RPMI8226 (cell line): ENCODE measurements around the gene RERE.

Experiments
- DNase-seq: peaks from one replicate; pipeline ENCODE4 v3.0.0-alpha.2; 2015

The RERE gene

GRCh38 chr1:8684590-8684989, 132.8 kb downstream of the RERE start:
- no peak for DNase-seq

DNA sequence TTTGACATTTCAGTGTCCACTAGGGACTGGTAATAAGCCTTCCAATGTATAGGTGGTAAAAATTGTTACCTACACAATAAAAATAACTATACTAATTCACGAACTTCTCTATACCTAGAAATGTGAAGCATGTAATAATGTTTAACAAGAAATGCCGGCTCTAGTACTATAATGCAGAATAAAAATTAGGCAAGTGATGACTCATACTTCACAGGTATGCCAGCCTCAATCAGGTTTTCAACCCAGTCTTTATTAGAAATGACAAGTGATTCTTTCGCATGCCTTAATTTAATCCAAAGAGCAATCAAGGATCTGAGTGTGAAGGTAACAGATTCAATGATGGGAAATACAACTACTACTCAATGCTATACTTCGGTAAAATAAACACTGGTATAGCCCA, 134.9 kb downstream of the RERE start:
- DNase-seq: no peak

GRCh38 chr1:8681911-8682310, 135.5 kb downstream of the RERE start:
- DNase-seq: no peak

DNA sequence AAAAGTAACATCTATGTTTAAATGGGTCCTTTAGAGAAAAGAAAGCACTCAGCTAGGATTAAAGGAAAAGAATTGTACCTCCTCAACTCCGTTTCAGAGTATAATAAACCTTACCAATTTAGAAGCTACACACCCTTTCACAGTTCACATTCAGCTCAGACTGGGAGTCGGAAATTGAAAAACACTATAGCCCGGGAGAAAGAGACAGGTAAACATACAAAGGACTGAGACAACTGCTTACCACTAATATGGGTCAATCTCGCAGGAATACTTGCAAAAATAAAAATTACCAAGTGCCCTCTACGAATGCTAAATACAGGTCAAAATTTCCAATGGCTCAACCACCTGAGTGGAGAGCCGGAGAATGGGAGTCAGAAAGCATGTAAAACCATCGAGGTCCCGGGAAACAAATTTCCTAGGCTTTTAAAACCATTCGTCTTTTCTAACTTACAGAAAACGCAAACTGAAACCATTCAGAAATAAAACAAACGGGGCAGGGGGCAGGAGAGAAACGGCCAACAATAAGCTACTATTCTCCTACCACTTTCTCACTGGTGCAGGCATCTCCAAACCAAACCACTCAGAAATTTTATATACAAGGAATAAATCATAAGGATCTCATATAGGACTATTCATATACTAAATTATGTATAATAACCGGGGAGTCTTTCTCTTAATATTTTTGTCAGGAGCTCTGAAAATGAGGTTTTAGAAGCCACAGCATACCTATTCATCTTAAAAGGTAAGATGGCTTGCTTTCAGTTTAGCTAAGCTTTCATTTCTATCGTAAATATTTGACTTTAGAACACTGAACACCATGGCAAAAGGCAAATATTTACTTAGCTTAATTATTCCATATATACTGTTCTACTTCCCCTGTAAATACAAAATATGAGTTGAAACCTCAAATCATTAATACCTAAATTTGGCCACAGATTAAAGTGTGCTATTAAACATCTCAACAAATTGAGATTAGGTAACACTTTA, 136.5 kb downstream of the RERE start:
- DNase-seq: no peak

- no peak for DNase-seq
These were observed 137.3 kb downstream of the RERE start for GRCh38 chr1:8679929-8680663.

DNA sequence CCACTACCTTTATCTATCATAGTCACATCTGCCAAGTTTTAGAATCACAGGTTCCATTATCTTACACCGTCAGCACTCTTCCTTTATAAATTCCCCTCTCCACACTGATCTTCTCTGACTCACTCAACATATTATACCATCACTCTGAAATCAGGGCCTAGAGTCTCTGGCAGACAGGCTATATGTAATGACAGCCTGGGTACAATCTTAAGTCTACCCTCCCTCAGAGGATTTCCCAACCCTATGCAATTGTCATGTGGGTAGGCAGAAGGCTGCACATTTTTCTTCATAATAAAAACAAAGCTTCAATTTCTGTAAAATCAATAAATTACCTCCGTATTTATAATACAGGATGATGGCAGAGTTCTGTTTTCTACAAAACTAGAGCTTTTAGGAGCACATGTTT, 138.0 kb downstream of the RERE start:
- no peak for DNase-seq

DNA sequence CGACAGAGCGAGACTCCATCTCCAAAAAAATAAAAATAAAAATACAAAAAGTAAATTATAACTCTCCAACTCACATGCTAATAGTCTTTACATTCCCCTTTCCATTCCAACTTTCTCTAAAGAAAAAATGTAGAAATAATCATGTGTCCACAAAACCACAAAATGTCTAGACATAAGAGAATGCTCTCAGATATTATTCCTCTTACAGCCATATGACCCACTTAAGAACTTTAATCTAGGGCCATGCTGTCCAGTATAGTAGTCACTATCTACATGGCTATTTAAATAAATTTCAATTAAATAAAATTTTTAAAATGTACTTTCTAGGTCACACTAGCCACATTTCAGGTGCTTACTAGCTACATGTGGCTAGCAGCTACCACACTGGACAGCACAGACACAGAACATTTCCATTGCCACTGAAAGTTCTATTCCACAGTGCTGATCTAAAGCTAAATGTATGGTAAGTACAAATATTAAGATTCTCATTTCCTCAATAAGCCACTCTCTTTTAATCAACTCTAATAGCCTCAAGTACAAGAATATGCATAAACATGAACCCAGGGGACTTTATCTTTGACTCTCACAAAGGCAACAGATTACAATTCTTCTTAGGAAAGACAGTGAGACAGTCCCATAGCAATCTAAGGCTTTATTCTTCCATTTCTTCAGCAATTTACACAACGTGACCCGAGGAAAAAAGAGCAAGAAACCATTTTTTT, 138.6 kb downstream of the RERE start:
- DNase-seq: no peak

DNA sequence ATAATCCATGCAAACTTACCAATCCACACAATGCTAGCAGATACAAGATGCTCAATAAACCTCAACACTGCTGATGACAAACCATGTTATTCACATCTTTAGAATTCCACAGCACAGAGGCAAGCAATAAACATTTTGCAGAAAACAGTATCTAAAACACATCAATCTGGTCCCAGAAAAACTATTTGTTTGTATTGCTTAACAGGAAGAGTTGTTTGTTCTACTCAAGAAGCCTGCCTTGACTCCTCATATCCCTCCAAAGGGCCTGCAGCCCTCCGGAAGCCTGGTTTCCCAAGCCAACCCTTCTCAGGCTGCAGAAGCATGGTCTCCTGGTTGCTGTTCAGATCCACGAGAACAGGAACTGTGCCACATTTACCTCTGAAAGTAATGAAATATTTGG, 139.7 kb downstream of the RERE start:
- DNase-seq: no peak

DNA sequence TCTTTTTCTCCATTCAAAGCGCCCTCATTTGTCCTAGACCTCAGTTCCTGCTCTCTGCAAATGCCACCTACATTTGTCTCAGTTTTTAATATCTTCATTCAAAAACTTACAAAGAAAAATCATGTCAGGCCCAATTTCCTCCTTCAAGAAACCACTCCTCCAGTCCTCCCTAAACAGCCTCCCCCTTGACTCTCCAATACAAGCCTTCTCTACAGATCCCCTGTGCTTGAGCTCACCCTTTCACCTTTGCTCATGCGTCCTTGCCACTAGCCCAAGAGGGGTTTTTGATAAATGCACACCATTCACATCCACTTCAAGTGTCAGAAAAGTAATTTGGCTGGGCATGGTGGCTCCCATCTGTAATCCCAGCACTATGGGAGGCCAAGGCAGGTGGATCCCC, 140.6 kb downstream of the RERE start:
- no peak for DNase-seq

- DNase-seq: no peak
These were observed 141.4 kb downstream of the RERE start for GRCh38 chr1:8676072-8676471.

DNA sequence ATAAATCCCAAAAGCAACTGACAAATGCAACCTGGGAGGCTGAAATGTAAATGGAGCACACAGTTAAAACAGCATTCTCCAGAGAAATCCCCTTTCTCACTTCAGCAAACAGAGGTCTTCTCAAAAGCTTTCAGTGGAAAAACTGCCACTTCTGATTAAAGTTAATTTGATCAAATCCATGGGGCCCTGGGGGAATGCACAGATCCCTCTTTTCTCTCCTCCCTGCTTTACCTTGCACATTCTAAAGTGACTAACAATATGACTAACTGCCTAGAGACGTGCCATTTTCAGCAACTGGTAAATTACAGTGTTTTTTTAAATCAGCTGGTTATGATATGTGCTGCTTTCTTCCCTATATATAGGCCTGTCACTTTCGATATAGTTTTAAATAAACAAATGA, 142.5 kb downstream of the RERE start:
- DNase-seq: no peak

DNA sequence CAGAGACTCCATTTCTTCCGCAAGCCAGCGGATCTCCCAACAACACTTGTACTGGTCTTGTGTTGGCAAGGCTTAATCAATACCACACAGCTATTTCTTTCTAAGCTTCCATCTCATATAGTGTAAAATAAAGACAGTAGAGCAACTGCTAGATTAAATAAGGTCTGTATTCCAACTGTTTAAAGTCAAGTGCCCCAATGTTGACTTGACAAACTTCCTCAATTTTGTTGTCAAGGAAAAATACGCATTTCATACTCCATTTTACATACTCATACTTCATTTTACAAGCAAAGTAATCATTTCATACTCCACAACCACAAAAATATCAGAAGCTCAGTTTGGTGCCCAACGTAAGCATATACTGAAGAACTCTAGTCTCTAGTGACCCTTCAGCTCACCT, 143.0 kb downstream of the RERE start:
- no peak for DNase-seq

- DNase-seq: peak; percentile 47
These were observed 146.0 kb downstream of the RERE start for GRCh38 chr1:8671306-8671917.

DNA sequence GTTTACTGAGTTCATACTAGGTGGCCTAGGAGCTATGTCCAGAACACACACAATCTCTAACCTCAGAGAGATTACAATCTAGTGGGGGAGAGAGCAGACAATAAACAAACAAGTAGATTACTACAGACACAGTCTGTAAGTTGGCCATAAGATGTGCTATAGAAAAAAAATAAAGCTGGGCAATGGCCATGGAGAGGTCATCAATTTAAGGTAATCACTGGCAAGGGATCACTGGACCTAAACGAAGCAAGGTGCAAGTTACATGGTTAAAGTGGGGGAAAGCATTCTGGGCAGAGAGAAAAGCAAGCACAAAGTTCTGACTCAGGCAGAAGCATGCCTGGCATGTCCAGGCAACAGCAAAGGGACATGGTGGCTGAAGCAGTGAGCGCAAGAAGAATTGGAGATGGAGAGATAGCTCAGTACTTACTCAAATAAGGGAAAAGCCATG, 147.0 kb downstream of the RERE start:
- no peak for DNase-seq

DNA sequence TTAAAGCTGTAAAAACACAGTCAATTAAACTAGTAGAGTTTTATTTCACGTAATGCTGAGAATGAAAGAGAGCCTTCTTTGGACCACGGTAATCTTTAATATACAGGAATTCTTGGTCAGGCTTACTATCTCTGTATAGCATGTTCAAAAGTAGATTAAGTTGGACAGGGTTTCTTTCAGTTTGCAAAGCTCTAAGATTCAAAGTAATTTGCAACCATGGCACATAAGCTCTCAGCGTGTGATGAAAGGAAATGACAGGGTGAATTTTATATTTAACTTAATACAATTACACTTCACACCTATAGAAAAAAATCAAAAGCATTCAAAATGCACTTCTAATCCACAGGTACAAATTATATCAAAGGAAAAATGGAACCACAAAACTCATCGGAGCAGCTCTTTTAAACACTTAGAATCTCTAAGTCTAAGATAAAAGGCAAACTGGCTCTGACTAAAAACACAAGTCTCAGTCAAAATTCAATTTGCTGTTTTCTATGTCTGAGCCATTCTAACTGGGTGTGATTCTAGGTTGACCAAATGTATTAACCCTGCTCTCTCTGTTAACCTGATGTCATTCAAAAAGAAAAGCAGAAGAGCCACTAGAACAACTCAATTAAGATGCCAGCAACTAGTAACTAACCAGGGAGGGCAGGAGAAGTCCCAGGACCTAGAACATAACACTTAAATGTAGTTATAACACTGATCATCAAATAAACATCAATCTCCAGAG, 147.7 kb downstream of the RERE start:
- no peak for DNase-seq

GRCh38 chr1:8667869-8668594, 149.4 kb downstream of the RERE start:
- DNase-seq: no peak

- no peak for DNase-seq
These were observed 150.9 kb downstream of the RERE start for GRCh38 chr1:8666389-8667167.

- DNase-seq: no peak
These were observed 151.6 kb downstream of the RERE start for GRCh38 chr1:8665833-8666232.

DNA sequence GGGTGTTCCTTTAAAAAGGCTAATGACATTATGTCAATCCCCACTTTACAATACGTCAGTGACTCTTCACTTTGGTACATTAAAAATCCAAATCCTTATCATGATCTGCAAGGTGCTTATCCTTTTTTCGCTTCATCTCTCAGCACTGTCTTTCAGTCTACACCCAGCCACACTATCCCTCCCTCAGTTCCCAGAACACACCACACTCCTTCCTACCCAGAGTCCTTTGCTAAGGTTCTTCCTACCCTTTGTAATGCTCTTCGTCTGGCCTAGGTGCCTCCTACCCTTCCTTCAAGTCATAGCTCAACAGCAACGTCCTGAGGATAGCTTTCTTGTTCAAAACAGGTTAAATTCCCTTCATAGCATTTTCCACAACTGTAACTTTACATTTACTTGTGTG, 152.6 kb downstream of the RERE start:
- DNase-seq: no peak

- DNase-seq: peak; percentile 28
These were observed 153.5 kb downstream of the RERE start for GRCh38 chr1:8663915-8664329.
